ENCODE data around the gene TASP1. TPM values are rescaled to one million over a fixed set of nuclear protein-coding genes. Genes with fewer than 3 reads are reported as not detected.

Gene TASP1
- total and polyA plus RNA-seq, 12 donors = 3.6 to 13.0 (median 9.6) TPM

DNA sequence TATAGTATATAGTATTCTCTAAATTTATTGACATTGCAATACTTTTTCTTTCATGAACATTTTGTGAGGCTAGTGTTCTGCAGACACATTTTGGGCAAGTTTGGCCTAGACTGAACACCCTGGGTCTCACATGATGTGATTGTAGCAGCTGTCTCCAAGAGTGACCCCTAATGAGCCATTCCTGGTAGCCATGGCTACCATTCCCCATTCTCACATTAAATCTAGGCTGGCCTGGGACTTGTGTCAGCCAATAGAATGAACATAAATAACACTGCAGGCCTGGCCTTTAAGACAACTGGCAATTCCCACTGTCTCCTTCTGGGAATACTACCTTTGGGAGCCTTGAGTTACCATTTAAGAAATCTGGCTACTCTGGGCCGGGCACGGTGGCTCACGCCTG is 38.0 kb upstream of the TASP1 start:
- no peak for DNase-seq
- Histone ChIP-seq H3K36me3 (replicated peaks in 1 of 2) (no peaks in the 10 kb centered on the region), H3K4me1 (replicated peaks in 1 of 2) (no peaks in the 10 kb centered on the region), H3K27me3 (no peaks in the 10 kb centered on the region), H3K9me3 (replicated peaks in 1 of 3) (no peaks in the 10 kb centered on the region), H3K27ac (no peak overlapping the region), H3K4me3 (no peak overlapping the region)
- intact Hi-C loops (cut with DNase I) = no loop called here
- 78 to 94% (median 90%) methylated on average over 3 of the region's 3 CpGs for WGBS, 4 donors
- no peak for TF ChIP-seq POLR2A (IDR thresholded peaks at IDR 0.05)

DNA sequence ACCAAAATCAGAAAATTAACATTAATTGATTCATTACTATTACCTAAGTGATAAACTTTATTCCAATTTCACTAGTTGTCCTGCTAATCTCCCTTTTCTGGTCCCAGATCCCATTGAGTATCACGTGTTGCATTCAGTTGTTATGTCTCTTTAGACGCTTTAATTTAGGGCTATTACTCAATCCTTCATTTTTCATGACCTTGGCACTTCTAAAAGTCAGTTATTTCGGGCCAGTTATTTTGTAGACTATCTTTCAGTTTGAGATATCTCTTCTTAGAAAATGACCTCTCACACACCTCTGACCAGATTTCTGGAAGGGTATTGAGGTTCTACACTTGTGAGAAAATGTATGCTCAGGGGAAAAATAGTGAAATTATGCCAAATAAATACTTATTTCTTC is 34.0 kb upstream of the TASP1 start:
- Histone ChIP-seq H3K27me3 (no peaks in the 10 kb centered on the region), H3K4me3 (no peak overlapping the region), H3K27ac (no peak overlapping the region), H3K36me3 (replicated peaks in 1 of 2) (no peaks in the 10 kb centered on the region), H3K4me1 (replicated peaks in 1 of 2) (peaks cover 0 to 3% of the 10 kb centered on the region in 2 donors), H3K9me3 (replicated peaks in 1 of 3) (no peaks in the 10 kb centered on the region)
- intact Hi-C loops (cut with DNase I) = no loop called here
- TF ChIP-seq POLR2A (IDR thresholded peaks at IDR 0.05) = no peak
- TF ChIP-seq, protein P1, sequence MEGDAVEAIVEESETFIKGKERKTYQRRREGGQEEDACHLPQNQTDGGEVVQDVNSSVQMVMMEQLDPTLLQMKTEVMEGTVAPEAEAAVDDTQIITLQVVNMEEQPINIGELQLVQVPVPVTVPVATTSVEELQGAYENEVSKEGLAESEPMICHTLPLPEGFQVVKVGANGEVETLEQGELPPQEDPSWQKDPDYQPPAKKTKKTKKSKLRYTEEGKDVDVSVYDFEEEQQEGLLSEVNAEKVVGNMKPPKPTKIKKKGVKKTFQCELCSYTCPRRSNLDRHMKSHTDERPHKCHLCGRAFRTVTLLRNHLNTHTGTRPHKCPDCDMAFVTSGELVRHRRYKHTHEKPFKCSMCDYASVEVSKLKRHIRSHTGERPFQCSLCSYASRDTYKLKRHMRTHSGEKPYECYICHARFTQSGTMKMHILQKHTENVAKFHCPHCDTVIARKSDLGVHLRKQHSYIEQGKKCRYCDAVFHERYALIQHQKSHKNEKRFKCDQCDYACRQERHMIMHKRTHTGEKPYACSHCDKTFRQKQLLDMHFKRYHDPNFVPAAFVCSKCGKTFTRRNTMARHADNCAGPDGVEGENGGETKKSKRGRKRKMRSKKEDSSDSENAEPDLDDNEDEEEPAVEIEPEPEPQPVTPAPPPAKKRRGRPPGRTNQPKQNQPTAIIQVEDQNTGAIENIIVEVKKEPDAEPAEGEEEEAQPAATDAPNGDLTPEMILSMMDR (IDR thresholded peaks at IDR 0.05) = no peak
- DNase-seq = no peak
- 39 to 54% (median 47%) methylated on average over 3 of the region's 3 CpGs for WGBS, 4 donors

DNA sequence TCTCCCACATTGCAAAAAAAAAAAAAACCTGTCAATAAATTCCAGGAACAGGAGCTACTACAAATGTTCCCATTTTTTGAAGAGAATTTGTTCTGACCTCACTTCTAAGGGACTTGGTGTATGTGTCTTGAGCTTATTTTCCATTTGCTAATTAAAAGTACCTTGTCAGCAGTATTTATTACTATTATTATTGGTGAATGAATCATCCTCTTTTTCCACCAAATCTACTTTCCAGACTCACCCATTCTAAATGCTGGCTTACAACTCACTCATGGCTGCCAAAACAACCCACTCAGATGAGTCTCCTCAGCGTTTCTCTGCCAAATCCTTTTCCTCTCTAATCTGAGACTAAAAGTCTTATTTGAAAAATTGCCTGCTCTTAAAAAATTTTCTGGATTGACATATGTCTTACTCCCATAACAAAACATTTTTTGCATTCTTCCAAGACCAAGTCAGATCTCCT is 33.2 kb upstream of the TASP1 start:
- Histone ChIP-seq H3K9me3 (replicated peaks in 1 of 3) (no peaks in the 10 kb centered on the region), H3K4me1 (replicated peaks in 1 of 2) (peaks cover 0 to 3% of the 10 kb centered on the region in 2 donors), H3K27me3 (no peaks in the 10 kb centered on the region), H3K36me3 (replicated peaks in 1 of 2) (no peaks in the 10 kb centered on the region), H3K27ac (no peak overlapping the region), H3K4me3 (no peak overlapping the region)
- intact Hi-C loops (cut with DNase I) = no loop called here
- WGBS, 4 donors = 18 to 29% (median 27%) methylated on average over 1 of the region's 1 CpG
- TF ChIP-seq, protein P1 (IDR thresholded peaks at IDR 0.05) = no peak
- TF ChIP-seq POLR2A (IDR thresholded peaks at IDR 0.05) = no peak
- peak in 3 of 7 donors; percentile 24 to 55 (median 36) for DNase-seq

DNA sequence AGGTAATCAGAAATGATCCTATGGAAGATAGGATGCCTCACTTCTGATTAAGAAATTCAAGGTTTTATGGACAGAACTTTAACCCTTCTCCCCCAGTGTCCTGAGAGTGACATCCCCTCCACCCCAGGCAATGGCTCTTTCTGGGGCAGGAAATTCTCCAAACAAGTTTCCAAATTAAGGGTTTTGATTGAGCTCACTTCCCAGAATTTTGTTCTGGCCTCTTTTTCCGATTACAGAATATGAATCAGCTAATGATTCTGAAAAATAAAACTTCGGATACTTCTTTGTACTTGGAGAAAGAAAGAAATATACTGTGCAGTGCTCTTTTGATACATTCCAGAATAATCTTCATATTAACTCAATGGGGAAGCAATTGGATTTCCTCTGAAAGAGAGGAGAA is 32.8 kb upstream of the TASP1 start:
- Histone ChIP-seq H3K36me3 (replicated peaks in 1 of 2) (no peaks in the 10 kb centered on the region), H3K9me3 (replicated peaks in 1 of 3) (no peaks in the 10 kb centered on the region), H3K4me3 (no peak overlapping the region), H3K27me3 (no peaks in the 10 kb centered on the region), H3K27ac (no peak overlapping the region), H3K4me1 (replicated peaks in 1 of 2) (peaks cover 0 to 3% of the 10 kb centered on the region in 2 donors)
- WGBS, 4 donors = 40 to 75% (median 61%) methylated on average over 2 of the region's 2 CpGs
- intact Hi-C loops (cut with DNase I) = no loop called here
- TF ChIP-seq POLR2A (IDR thresholded peaks at IDR 0.05) = no peak
- TF ChIP-seq, protein P1 (IDR thresholded peaks at IDR 0.05) = no peak
- no peak for DNase-seq

DNA sequence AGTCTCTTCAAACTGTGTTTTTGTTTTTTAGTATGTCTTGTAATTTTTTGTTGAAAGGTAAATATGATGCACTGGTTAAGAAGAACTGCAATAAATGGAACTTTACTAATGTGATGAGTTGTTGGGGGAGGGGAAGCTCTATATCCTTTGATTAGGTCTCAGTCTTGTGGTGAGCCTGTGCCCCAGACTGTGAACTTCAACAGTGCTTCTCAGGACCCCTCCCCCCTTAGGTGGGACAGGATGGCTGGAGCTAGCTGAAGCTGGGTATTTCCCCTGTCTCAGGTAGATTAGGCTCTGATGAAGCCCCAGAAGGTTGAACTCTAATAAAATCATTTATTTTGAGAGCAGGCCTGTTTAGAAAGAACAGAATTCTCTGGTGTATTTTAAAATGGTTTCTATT is 31.4 kb upstream of the TASP1 start:
- no peaks in the 10 kb centered on the region for H3K9me3 ChIP-seq (replicated peaks in 1 of 3)
- H3K4me3 ChIP-seq = no peak overlapping the region
- H3K27me3 ChIP-seq = no peaks in the 10 kb centered on the region
- TF ChIP-seq POLR2A (IDR thresholded peaks at IDR 0.05) = no peak
- TF ChIP-seq, protein P1 (IDR thresholded peaks at IDR 0.05) = no peak
- H3K27ac ChIP-seq = no peak overlapping the region
- intact Hi-C loops (cut with DNase I) = no loop called here
- peaks cover 0 to 3% of the 10 kb centered on the region in 2 donors for H3K4me1 ChIP-seq (replicated peaks in 1 of 2)
- no peaks in the 10 kb centered on the region for H3K36me3 ChIP-seq (replicated peaks in 1 of 2)
- no peak for DNase-seq
